GM18951 (cell line): ENCODE measurements around the gene SSU72.

Source experiments
- POLR2A ChIP-seq: IDR thresholded peaks from 4 replicates; pipeline ENCODE4 v1.6.1; 2011; ENCODE audit warnings: mild to moderate bottlenecking; ENCODE audit not compliant: insufficient read length, insufficient read depth; ENCODE audit errors: extremely low read depth
- in situ Hi-C: fragments of 300-500 bp; cut with MboI; formaldehyde crosslinking; loops from one replicate; pipeline ENCODE4 v1.12.0; 2022; ENCODE audit warnings: low sequenced_read_pairs, mixed read lengths, inconsistent platforms; ENCODE audit not compliant: unreplicated experiment

Gene SSU72

GRCh38 chr1:1574721-1575537 is at the start of gene SSU72:
SSU72 (minus strand) TSS chr1:1574863; CDS start chr1:1574557, 306 bp downstream.
- in situ Hi-C loops = no loop called here
- TF ChIP-seq POLR2A = peak; percentile 91

GRCh38 chr1:1623631-1624442 is 49.2 kb upstream of the SSU72 start:
- in situ Hi-C loops = no loop called here
- TF ChIP-seq POLR2A = no peak

- in situ Hi-C loops = no loop called here
- TF ChIP-seq POLR2A = no peak
Observed at GRCh38 chr1:1623181-1623630, 48.5 kb upstream of the SSU72 start.

- no peak for TF ChIP-seq POLR2A
- in situ Hi-C loops = no loop called here
Observed at GRCh38 chr1:1622788-1623094, 48.1 kb upstream of the SSU72 start.

GRCh38 chr1:1622010-1622787 is 47.5 kb upstream of the SSU72 start:
- in situ Hi-C loops = no loop called here
- no peak for TF ChIP-seq POLR2A

- TF ChIP-seq POLR2A = no peak
- in situ Hi-C loops = no loop called here
Observed at GRCh38 chr1:1621173-1622009, 46.7 kb upstream of the SSU72 start.

- in situ Hi-C loops = no loop called here
- no peak for TF ChIP-seq POLR2A
Observed at GRCh38 chr1:1620433-1621139, 45.9 kb upstream of the SSU72 start.

GRCh38 chr1:1619917-1620361 is 45.3 kb upstream of the SSU72 start:
- in situ Hi-C loops = no loop called here
- no peak for TF ChIP-seq POLR2A

GRCh38 chr1:1618396-1619068 is 43.9 kb upstream of the SSU72 start:
- in situ Hi-C loops = no loop called here

GRCh38 chr1:1617925-1618324 is 43.3 kb upstream of the SSU72 start:
- in situ Hi-C loops = no loop called here

More at GRCh38 chr1:1618396-1619068, 43.9 kb upstream of the SSU72 start:
- TF ChIP-seq POLR2A = no peak

GRCh38 chr1:1617516-1617915 is 42.9 kb upstream of the SSU72 start:
- in situ Hi-C loops = no loop called here
- no peak for TF ChIP-seq POLR2A

More at GRCh38 chr1:1617925-1618324, 43.3 kb upstream of the SSU72 start:
- TF ChIP-seq POLR2A = no peak
